OCI-LY7 (cell line): Measurements from ENCODE around the gene OR5J2. TPM values are rescaled to one million over a fixed set of nuclear protein-coding genes. Genes with fewer than 3 reads are reported as not detected.
"Not testable (repeated sequence)": the region's sequence is repeated elsewhere in the genome, so short reads cannot be mapped to it uniquely, and the experiment has no call there.

ENCODE experiments used
- BruUV-seq: library from RNA; stranded (reverse); fragments of 400-500 nt; replicated peaks from 2 replicates; lab custom pipeline; 2021; lab: Mats Ljungman, UMichigan
- CTCF ChIA-PET: fragments of 300-600 bp; sonication (Branson Sonifier 250); formaldehyde crosslinking; loops from one replicate; lab custom pipeline; 2022; ENCODE audit warnings: antibody characterized with exemption; ENCODE audit not compliant: unreplicated experiment; lab: Charles Lee
- POLR2A ChIA-PET: fragments of 300-600 bp; sonication (Branson Sonifier 250); formaldehyde crosslinking; loops from one replicate; lab custom pipeline; 2022; ENCODE audit warnings: antibody characterized with exemption; lab: Charles Lee
- DNase-seq: peaks from one replicate; pipeline ENCODE4 v3.0.0-alpha.2; 2015; ENCODE audit warnings: low spot score
- H2AFZ ChIP-seq: fragments of 200-600 bp; sonication (generic), shearing (Covaris generic); 2 replicates; pipeline ENCODE4 v1.6.1; 2014; ENCODE audit warnings: mild to moderate bottlenecking, antibody characterized with exemption, low read length, moderate library complexity
- H3K27ac ChIP-seq: fragments of 200-600 bp; sonication (generic); 2 replicates; pipeline ENCODE4 v1.5.1; 2014; ENCODE audit warnings: mixed run types, low read depth, mild to moderate bottlenecking, moderate library complexity, low read length, inconsistent platforms; ENCODE audit not compliant: poor library complexity, severe bottlenecking
- H3K36me3 ChIP-seq: fragments of 200-600 bp; sonication (generic); 2 replicates; pipeline ENCODE4 v1.6.1; 2014; ENCODE audit warnings: mild to moderate bottlenecking, antibody characterized with exemption, low read length, moderate library complexity, mixed read lengths; ENCODE audit not compliant: insufficient read depth
- H3K4me1 ChIP-seq: fragments of 200-600 bp; sonication (generic); 2 replicates; pipeline ENCODE4 v1.5.1; 2014; ENCODE audit warnings: mild to moderate bottlenecking, low read length; ENCODE audit not compliant: insufficient read depth, poor library complexity, severe bottlenecking
- H3K4me2 ChIP-seq: fragments of 200-600 bp; sonication (generic); 2 replicates; pipeline ENCODE4 v1.6.1; 2014; ENCODE audit warnings: mild to moderate bottlenecking, low read length
- H3K4me3 ChIP-seq: fragments of 200-600 bp; sonication (generic); 2 replicates; pipeline ENCODE4 v1.5.1; 2014; ENCODE audit warnings: mild to moderate bottlenecking, low read depth, low read length; ENCODE audit not compliant: poor library complexity, severe bottlenecking
- H3K79me2 ChIP-seq: fragments of 200-600 bp; sonication (generic); 2 replicates; pipeline ENCODE4 v1.6.1; 2016; ENCODE audit warnings: low read depth, mild to moderate bottlenecking, low read length, moderate library complexity, mixed read lengths; ENCODE audit not compliant: insufficient read depth
- H3K9me2 ChIP-seq: fragments of 200-600 bp; sonication (generic); 2 replicates; pipeline ENCODE4 v1.6.1; 2016; ENCODE audit warnings: mild to moderate bottlenecking, low read length, mixed read lengths; ENCODE audit not compliant: insufficient read depth
- H3K9me3 ChIP-seq: fragments of 200-600 bp; sonication (generic); 2 replicates; pipeline ENCODE4 v1.6.1; 2014; ENCODE audit warnings: mild to moderate bottlenecking, mixed run types, low read length, mixed read lengths
- H4K20me1 ChIP-seq: fragments of 200-600 bp; sonication (generic); 2 replicates; pipeline ENCODE4 v1.6.1; 2014; ENCODE audit warnings: mild to moderate bottlenecking, antibody characterized with exemption, low read length, moderate library complexity, mixed read lengths; ENCODE audit not compliant: insufficient read depth
- CTCF ChIP-seq: fragments of 200-600 bp; sonication (generic); conservative IDR thresholded peaks from 2 replicates; pipeline ENCODE4 v1.5.1; 2014; ENCODE audit warnings: mild to moderate bottlenecking, antibody characterized with exemption, low read length, moderate library complexity, mixed read lengths
- EZH2phosphoT487 ChIP-seq: fragments of 200-600 bp; sonication (generic); IDR thresholded peaks from 2 replicates; pipeline ENCODE4 v1.6.1; 2018; ENCODE audit warnings: low read depth, borderline replicate concordance, mild to moderate bottlenecking, mixed run types, antibody characterized with exemption, low read length, moderate library complexity, mixed read lengths
- intact Hi-C: fragments of 100-400 bp; cut with micrococcal nuclease; formaldehyde crosslinking; loops from one replicate; pipeline ENCODE4 v1.10.0; 2022; ENCODE audit not compliant: unreplicated experiment
- total RNA-seq, 2 experiments: library from RNA; depleted of rRNA in 1 of 2; stranded (reverse); fragments of >200 nt in 1 of 2; shearing (Covaris generic) in 1 of 2; gene quantifications; 2 replicates each; pipeline ENCODE4 v1.2.3, GENCODE V29; 2014 to 2022

The OR5J2 gene
- total RNA-seq, 2 experiments from 2014 or later = not detected

GRCh38 chr11:56207790-56208189 lies 31.4 kb downstream of the OR5J2 start:
- ChIA-PET POLR2A (no interaction called here), CTCF (no interaction called here)
- Histone ChIP-seq H2AFZ (no peak overlapping the region), H3K9me3 (no peaks in the 10 kb centered on the region), H3K9me2 (no peaks in the 10 kb centered on the region), H3K36me3 (no peaks in the 10 kb centered on the region), H4K20me1 (no peaks in the 10 kb centered on the region), H3K27ac (no peak overlapping the region), H3K79me2 (no peaks in the 10 kb centered on the region), H3K4me2 (no peak overlapping the region), H3K4me3 (no peak overlapping the region), H3K4me1 (no peaks in the 10 kb centered on the region)
- DNase-seq = no peak
- intact Hi-C loops = no loop called here
- BruUV-seq = no TSS peak
- TF ChIP-seq EZH2phosphoT487 = no peak
- no peak for TF ChIP-seq CTCF

GRCh38 chr11:56214537-56214936 lies 38.1 kb downstream of the OR5J2 start:
- Histone ChIP-seq H2AFZ (no peak overlapping the region), H4K20me1 (no peaks in the 10 kb centered on the region), H3K4me1 (no peaks in the 10 kb centered on the region), H3K9me2 (no peaks in the 10 kb centered on the region), H3K9me3 (no peaks in the 10 kb centered on the region), H3K4me3 (no peak overlapping the region), H3K4me2 (no peak overlapping the region), H3K36me3 (no peaks in the 10 kb centered on the region), H3K27ac (no peak overlapping the region), H3K79me2 (no peaks in the 10 kb centered on the region)
- no TSS peak for BruUV-seq
- POLR2A ChIA-PET = no interaction called here
- CTCF ChIA-PET = no interaction called here
- DNase-seq = no peak
- TF ChIP-seq CTCF = no peak
- TF ChIP-seq EZH2phosphoT487 = no peak
- intact Hi-C loops = no loop called here

- intact Hi-C loops, H3K9me3 ChIP-seq, H3K79me2 ChIP-seq, CTCF ChIA-PET, H3K9me2 ChIP-seq, H3K27ac ChIP-seq, BruUV-seq, H3K4me1 ChIP-seq, DNase-seq, H2AFZ ChIP-seq, H4K20me1 ChIP-seq, POLR2A ChIA-PET, H3K4me3 ChIP-seq, H3K4me2 ChIP-seq, H3K36me3 ChIP-seq: not testable (repeated sequence)
These were observed 43.3 kb downstream of the OR5J2 start for GRCh38 chr11:56219735-56220134.

Other genes with a start within 250 kb of the OR5J2 start
- gene OR5I1, start 240.2 kb upstream of the OR5J2 start, total RNA-seq (2014; rRNA removed; shearing (Covaris generic)) = not detected in 2 replicates
- not detected in 2 replicates for gene OR5I1, start 240.2 kb upstream of the OR5J2 start, total RNA-seq (2022)
- gene OR10AG1, start 206.7 kb upstream of the OR5J2 start, total RNA-seq (2014; rRNA removed; shearing (Covaris generic)) = not detected in 2 replicates
- gene OR10AG1, start 206.7 kb upstream of the OR5J2 start, total RNA-seq (2022) = not detected in 2 replicates
- 0.22 TPM in 1 of 2 replicates, not detected in the other for gene OR5F1, start 182.0 kb upstream of the OR5J2 start, total RNA-seq (2014; rRNA removed; shearing (Covaris generic))
- gene OR5F1, start 182.0 kb upstream of the OR5J2 start, total RNA-seq (2022) = not detected in 2 replicates
- not detected in 2 replicates for gene OR5AS1, start 149.0 kb upstream of the OR5J2 start, total RNA-seq (2014; rRNA removed; shearing (Covaris generic))
- not detected in 2 replicates for gene OR5AS1, start 149.0 kb upstream of the OR5J2 start, total RNA-seq (2022)
- gene OR8I2, start 83.3 kb upstream of the OR5J2 start, total RNA-seq (2014; rRNA removed; shearing (Covaris generic)) = not detected in 2 replicates
- gene OR8I2, start 83.3 kb upstream of the OR5J2 start, total RNA-seq (2022) = not detected in 2 replicates
- gene OR8H2, start 72.9 kb upstream of the OR5J2 start, total RNA-seq (2014; rRNA removed; shearing (Covaris generic)) = not detected in 2 replicates
- gene OR8H2, start 72.9 kb upstream of the OR5J2 start, total RNA-seq (2022) = not detected in 2 replicates
- not detected in 2 replicates for gene OR8H3, start 54.2 kb upstream of the OR5J2 start, total RNA-seq (2014; rRNA removed; shearing (Covaris generic))
- not detected in 2 replicates for gene OR8H3, start 54.2 kb upstream of the OR5J2 start, total RNA-seq (2022)
- gene OR8J3, start 36.4 kb upstream of the OR5J2 start, total RNA-seq (2014; rRNA removed; shearing (Covaris generic)) = not detected in 2 replicates
- gene OR8J3, start 36.4 kb upstream of the OR5J2 start, total RNA-seq (2022) = not detected in 2 replicates
- gene OR8K5, start 16.3 kb upstream of the OR5J2 start, total RNA-seq (2014; rRNA removed; shearing (Covaris generic)) = not detected in 2 replicates
- gene OR8K5, start 16.3 kb upstream of the OR5J2 start, total RNA-seq (2022) = not detected in 2 replicates
- gene OR5T2, start 57.6 kb downstream of the OR5J2 start, total RNA-seq (2014; rRNA removed; shearing (Covaris generic)) = not detected in 2 replicates
- gene OR5T2, start 57.6 kb downstream of the OR5J2 start, total RNA-seq (2022) = not detected in 2 replicates
- gene OR5T3, start 75.6 kb downstream of the OR5J2 start, total RNA-seq (2014; rRNA removed; shearing (Covaris generic)) = not detected in 2 replicates
- gene OR5T3, start 75.6 kb downstream of the OR5J2 start, total RNA-seq (2022) = not detected in 2 replicates
- gene OR5T1, start 97.5 kb downstream of the OR5J2 start, total RNA-seq (2014; rRNA removed; shearing (Covaris generic)) = not detected in 2 replicates
- not detected in 2 replicates for gene OR5T1, start 97.5 kb downstream of the OR5J2 start, total RNA-seq (2022)
- gene OR8H1, start 115.6 kb downstream of the OR5J2 start, total RNA-seq (2014; rRNA removed; shearing (Covaris generic)) = not detected in 2 replicates
- gene OR8H1, start 115.6 kb downstream of the OR5J2 start, total RNA-seq (2022) = not detected in 2 replicates
- not detected in 2 replicates for gene OR8K3, start 138.5 kb downstream of the OR5J2 start, total RNA-seq (2014; rRNA removed; shearing (Covaris generic))
- gene OR8K3, start 138.5 kb downstream of the OR5J2 start, total RNA-seq (2022) = not detected in 2 replicates
- not detected in 2 replicates for gene OR8K1, start 169.4 kb downstream of the OR5J2 start, total RNA-seq (2014; rRNA removed; shearing (Covaris generic))
- not detected in 2 replicates for gene OR8K1, start 169.4 kb downstream of the OR5J2 start, total RNA-seq (2022)
- not detected in 2 replicates for gene OR8J1, start 177.7 kb downstream of the OR5J2 start, total RNA-seq (2014; rRNA removed; shearing (Covaris generic))
- not detected in 2 replicates for gene OR8J1, start 177.7 kb downstream of the OR5J2 start, total RNA-seq (2022)
- gene OR8U1, start 199.0 kb downstream of the OR5J2 start, total RNA-seq (2014; rRNA removed; shearing (Covaris generic)) = not detected in 2 replicates
- not detected in 2 replicates for gene OR8U1, start 199.0 kb downstream of the OR5J2 start, total RNA-seq (2022)
- not detected in 2 replicates for gene OR5AL1, start 236.1 kb downstream of the OR5J2 start, total RNA-seq (2014; rRNA removed; shearing (Covaris generic))
- gene OR5AL1, start 236.1 kb downstream of the OR5J2 start, total RNA-seq (2022) = not detected in 2 replicates